Measurements from ENCODE around the gene SERPINA7.

DNA sequence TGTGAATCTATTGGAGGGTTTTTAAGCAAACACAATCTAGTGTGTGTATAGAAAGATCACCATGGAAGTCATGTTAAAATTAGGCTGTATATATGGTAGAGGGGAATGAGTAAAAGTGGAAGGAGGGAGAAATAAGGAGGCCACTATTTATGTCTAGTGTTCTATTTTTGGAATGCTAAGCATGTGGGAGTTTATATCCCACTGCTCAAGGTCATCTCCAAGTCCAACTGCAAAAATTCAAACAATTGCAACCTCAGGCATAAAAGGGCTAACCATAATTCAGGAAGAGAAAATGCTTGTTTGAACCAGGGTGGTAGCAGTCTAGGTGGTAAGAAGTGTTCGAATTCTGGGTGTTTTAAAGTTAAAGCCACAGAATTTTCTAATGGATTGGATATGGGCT, 39.2 kb downstream of the SERPINA7 start:
- TF ChIP-seq EZH2 (IDR thresholded peaks at IDR 0.05) (no peak), EZH2phosphoT487 (IDR thresholded peaks at IDR 0.05) (no peak)
- TF ChIP-seq, protein P1, sequence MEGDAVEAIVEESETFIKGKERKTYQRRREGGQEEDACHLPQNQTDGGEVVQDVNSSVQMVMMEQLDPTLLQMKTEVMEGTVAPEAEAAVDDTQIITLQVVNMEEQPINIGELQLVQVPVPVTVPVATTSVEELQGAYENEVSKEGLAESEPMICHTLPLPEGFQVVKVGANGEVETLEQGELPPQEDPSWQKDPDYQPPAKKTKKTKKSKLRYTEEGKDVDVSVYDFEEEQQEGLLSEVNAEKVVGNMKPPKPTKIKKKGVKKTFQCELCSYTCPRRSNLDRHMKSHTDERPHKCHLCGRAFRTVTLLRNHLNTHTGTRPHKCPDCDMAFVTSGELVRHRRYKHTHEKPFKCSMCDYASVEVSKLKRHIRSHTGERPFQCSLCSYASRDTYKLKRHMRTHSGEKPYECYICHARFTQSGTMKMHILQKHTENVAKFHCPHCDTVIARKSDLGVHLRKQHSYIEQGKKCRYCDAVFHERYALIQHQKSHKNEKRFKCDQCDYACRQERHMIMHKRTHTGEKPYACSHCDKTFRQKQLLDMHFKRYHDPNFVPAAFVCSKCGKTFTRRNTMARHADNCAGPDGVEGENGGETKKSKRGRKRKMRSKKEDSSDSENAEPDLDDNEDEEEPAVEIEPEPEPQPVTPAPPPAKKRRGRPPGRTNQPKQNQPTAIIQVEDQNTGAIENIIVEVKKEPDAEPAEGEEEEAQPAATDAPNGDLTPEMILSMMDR (IDR thresholded peaks at IDR 0.05): no peak

Data from neural progenitor cell (in vitro differentiated cells).